Esophagus muscularis mucosa (tissue), 4 donors: Measurements from ENCODE around the gene TNFRSF25. TPM values are rescaled to one million over a fixed set of nuclear protein-coding genes. Genes with fewer than 3 reads are reported as not detected.
A peak's percentile ranks its signal among the peaks of the same experiment; 100 is the strongest.

ENCODE experiments used
- DNase-seq: peaks from one replicate; pipeline ENCODE4 v3.0.0-alpha.2; 2017; ENCODE audit errors: extremely low spot score
- H3K27ac ChIP-seq, 4 donors: fragments of 200-600 bp; sonication (generic); replicated peaks in 1 of 4; 1 replicate in 3 of 4; 2 replicates in 1 of 4; pipeline ENCODE4 v1.5.1; 2016 to 2019; ENCODE audit warnings: mild to moderate bottlenecking in 1 of 4
- H3K27me3 ChIP-seq, 4 donors: fragments of 200-600 bp; sonication (generic); one replicate each; pipeline versions ENCODE4 v1.5.1 to v1.6.0; 2016 to 2019
- H3K36me3 ChIP-seq, 4 donors: fragments of 200-600 bp; sonication (generic); one replicate each; pipeline ENCODE4 v1.5.1; 2016 to 2019
- H3K4me1 ChIP-seq, 4 donors: fragments of 200-600 bp; sonication (generic); one replicate each; pipeline ENCODE4 v1.5.1; 2016 to 2019
- H3K4me3 ChIP-seq, 4 donors: fragments of 200-600 bp; sonication (generic); 1 replicate in 2 of 4; 2 replicates in 2 of 4; pipeline ENCODE4 v1.5.1; 2016 to 2019; ENCODE audit warnings: mild to moderate bottlenecking in 4 of 4, moderate library complexity in 1 of 4
- H3K9me3 ChIP-seq, 4 donors: fragments of 200-600 bp; sonication (generic); 1 replicate in 3 of 4; 2 replicates in 1 of 4; pipeline ENCODE4 v1.5.1; 2016 to 2019
- CTCF ChIP-seq, 3 experiments: fragments of 200-600 bp in 2 of 3; fragments of 450-650 bp in 1 of 3; sonication (generic) in 2 of 3; IDR thresholded peaks; one replicate each; pipeline ENCODE4 v1.5.1; 2017 to 2019; ENCODE audit warnings: antibody characterized with exemption in 3 of 3, mild to moderate bottlenecking in 2 of 3, moderate library complexity in 1 of 3
- EP300 ChIP-seq: sonication (generic); formaldehyde crosslinking; IDR thresholded peaks from one replicate; pipeline ENCODE4 v1.6.1; 2017; ENCODE audit warnings: antibody characterized with exemption
- POLR2A ChIP-seq: fragments of 450-650 bp; IDR thresholded peaks from one replicate; pipeline ENCODE4 v1.6.1; 2017; ENCODE audit warnings: antibody characterized with exemption, moderate library complexity, mild to moderate bottlenecking, low read depth
- POLR2AphosphoS5 ChIP-seq, 2 donors: sonication (generic); formaldehyde crosslinking; IDR thresholded peaks; one replicate each; pipeline ENCODE4 v1.6.1; 2017; ENCODE audit warnings: antibody characterized with exemption in 2 of 2
- WGBS: methylation state at CpG from one replicate; pipeline ENCODE4 v1.1.5; 2018; 5-methylcytosine and 5-hydroxymethylcytosine counted together
- intact Hi-C: fragments of 100-400 bp; cut with DNase I; formaldehyde crosslinking; loops from one replicate; pipeline ENCODE4 v1.15.1; 2023
- total RNA-seq, 4 donors: library from RNA; depleted of rRNA; stranded (reverse); fragments of >200 nt; gene quantifications; one replicate each; pipeline versions ENCODE4 v1.1.0 to v1.2.1, GENCODE V29; 2016

The TNFRSF25 gene
- 1 to 10 TPM; 2.5 to 9.1 (median 9.1) TPM for total RNA-seq

GRCh38 chr1:6466023-6466422, at the start of gene TNFRSF25:
TSS of gene TNFRSF25 (minus strand) at chr1:6466173. CDS start at chr1:6466107, 66 bp downstream.
- WGBS: 40% methylated on average over 1 of the region's 43 CpGs
- H3K36me3 ChIP-seq: peaks cover 4 to 75% (median 50%) of the 10 kb centered on the region in 4 donors
- intact Hi-C loops: no loop called here

GRCh38 chr1:6515771-6516170, 49.8 kb upstream of the TNFRSF25 start:
- peaks cover 7 to 10% (median 9%) of the 10 kb centered on the region in 4 donors for H3K4me1 ChIP-seq
- H3K4me3 ChIP-seq: no peak overlapping the region
- peaks cover 0 to under 1% (median 0%) of the 10 kb centered on the region in 4 donors for H3K36me3 ChIP-seq
- no peak overlapping the region for H3K27ac ChIP-seq
- no peaks in the 10 kb centered on the region for H3K9me3 ChIP-seq
- H3K27me3 ChIP-seq: no peaks in the 10 kb centered on the region
- intact Hi-C loops: no loop called here
- no peak for DNase-seq
- no peak for TF ChIP-seq POLR2AphosphoS5 (IDR thresholded peaks at IDR 0.05)
- TF ChIP-seq POLR2A: no peak
- no peak for TF ChIP-seq EP300
- TF ChIP-seq CTCF (IDR thresholded peaks at IDR 0.05): no peak
- WGBS: 95% methylated on average over 4 of the region's 4 CpGs

More at GRCh38 chr1:6466023-6466422, at the start of gene TNFRSF25:
- Histone ChIP-seq H3K27me3 (peaks cover 0 to 65% (median 8%) of the 10 kb centered on the region in 4 donors), H3K27ac (no peak within 1 kb of the TSS), H3K4me1 (peaks cover 0 to 10% (median 5%) of the 10 kb centered on the region in 4 donors), H3K9me3 (no peaks in the 10 kb centered on the region), H3K4me3 (peak within 1 kb of the TSS in 2 of 4 donors; percentile 7 to 27)
- DNase-seq: no peak
- TF ChIP-seq EP300 (no peak), POLR2A (no peak), CTCF (IDR thresholded peaks at IDR 0.05) (no peak), POLR2AphosphoS5 (IDR thresholded peaks at IDR 0.05) (no peak)

GRCh38 chr1:6513320-6513801, 47.4 kb upstream of the TNFRSF25 start:
- Histone ChIP-seq H3K27ac (no peak overlapping the region), H3K27me3 (peaks cover 0 to 6% (median 0%) of the 10 kb centered on the region in 4 donors), H3K4me1 (peaks cover 0 to 3% (median 0%) of the 10 kb centered on the region in 4 donors), H3K4me3 (no peak overlapping the region), H3K9me3 (no peaks in the 10 kb centered on the region), H3K36me3 (no peaks in the 10 kb centered on the region)
- TF ChIP-seq POLR2A (no peak), EP300 (no peak), CTCF (IDR thresholded peaks at IDR 0.05) (no peak), POLR2AphosphoS5 (IDR thresholded peaks at IDR 0.05) (no peak)
- intact Hi-C loops: no loop called here
- DNase-seq: no peak
- 61% methylated on average over 4 of the region's 9 CpGs for WGBS

GRCh38 chr1:6512908-6513280, 46.9 kb upstream of the TNFRSF25 start:
- Histone ChIP-seq H3K27ac (no peak overlapping the region), H3K27me3 (peaks cover 0 to 11% (median 0%) of the 10 kb centered on the region in 4 donors), H3K9me3 (no peaks in the 10 kb centered on the region), H3K4me3 (no peak overlapping the region), H3K36me3 (no peaks in the 10 kb centered on the region), H3K4me1 (peaks cover 0 to 3% (median 0%) of the 10 kb centered on the region in 4 donors)
- intact Hi-C loops: no loop called here
- WGBS: 100% methylated on average over 5 of the region's 8 CpGs
- TF ChIP-seq POLR2AphosphoS5 (IDR thresholded peaks at IDR 0.05) (no peak), POLR2A (no peak), CTCF (IDR thresholded peaks at IDR 0.05) (no peak), EP300 (no peak)
- DNase-seq: no peak
